ENCODE measurements around the gene MS4A15.

GRCh38 chr11:60791153-60791933 lies 34.7 kb downstream of the MS4A15 start:
- TF ChIP-seq CTCF (IDR thresholded peaks at IDR 0.05; ENCODE audit: low read length) = no peak
- no peak for TF ChIP-seq EZH2 (IDR thresholded peaks at IDR 0.05; ENCODE audit: borderline replicate concordance, low read length)

Data from OCI-LY1 (cell line).